IMR-90 (cell line): ENCODE measurements around the gene SERPINE2. TPM values are rescaled to one million over a fixed set of nuclear protein-coding genes. Genes with fewer than 3 reads are reported as not detected.

ENCODE experiments used
- ATAC-seq: fragments of 200-7000 bp; cut with Tn5 transposase; 2 replicates; pipeline ENCODE4 v1.9.1; 2020; ENCODE audit warnings: low read depth, mild to moderate bottlenecking, moderate library complexity
- BruUV-seq: library from RNA; stranded (reverse); fragments of 400-500 nt; replicated peaks from 2 replicates; lab custom pipeline; 2021; lab: Mats Ljungman, UMichigan
- CTCF ChIA-PET: fragments of 300-600 bp; formaldehyde crosslinking; extraction: SDS; loops from one replicate; lab custom pipeline; 2021; ENCODE audit warnings: antibody characterized with exemption; lab: Yijun Ruan, JAX
- POLR2A ChIA-PET: fragments of 300-600 bp; sonication (Branson Sonifier 250); formaldehyde crosslinking; loops from one replicate; lab custom pipeline; 2022; ENCODE audit warnings: antibody characterized with exemption; ENCODE audit not compliant: unreplicated experiment; lab: Charles Lee
- DNase-seq: peaks from one replicate; pipeline ENCODE4 v3.0.0; 2013
- H2AFZ ChIP-seq: replicated peaks from 2 replicates; pipeline ENCODE3; 2013; ENCODE audit warnings: low read length, mild to moderate bottlenecking; ENCODE audit not compliant: poor library complexity
- H2AK5ac ChIP-seq: 2 replicates; pipeline ENCODE4 v1.6.1; 2013; ENCODE audit warnings: low read depth, low read length, inconsistent platforms
- H2AK9ac ChIP-seq: replicated peaks from 2 replicates; pipeline ENCODE3; 2013; ENCODE audit warnings: mild to moderate bottlenecking, low read depth, low read length, moderate library complexity; ENCODE audit not compliant: poor library complexity
- H2BK120ac ChIP-seq: 2 replicates; pipeline ENCODE4 v1.6.1; 2013; ENCODE audit warnings: low read depth, low read length, inconsistent platforms
- H2BK15ac ChIP-seq: 3 replicates; pipeline ENCODE4 v1.6.1; 2013; ENCODE audit warnings: low read depth, low read length, inconsistent platforms
- H2BK20ac ChIP-seq: 2 replicates; pipeline ENCODE4 v1.6.1; 2013; ENCODE audit warnings: low read depth, mild to moderate bottlenecking, inconsistent platforms, low read length, moderate library complexity
- H2BK5ac ChIP-seq: 2 replicates; pipeline ENCODE4 v1.6.1; 2013; ENCODE audit warnings: mild to moderate bottlenecking, low read depth, low read length, inconsistent platforms; ENCODE audit not compliant: poor library complexity, severe bottlenecking
- H3K14ac ChIP-seq: replicated peaks from 2 replicates; pipeline ENCODE4 v1.6.1; 2013; ENCODE audit warnings: low read depth, low read length, inconsistent platforms
- H3K18ac ChIP-seq: 2 replicates; pipeline ENCODE4 v1.6.1; 2013; ENCODE audit warnings: low read depth, low read length, control low read depth
- H3K23ac ChIP-seq: 2 replicates; pipeline ENCODE4 v1.6.1; 2013; ENCODE audit warnings: low read depth, low read length, inconsistent platforms
- H3K27ac ChIP-seq: 2 replicates; pipeline ENCODE4 v1.5.1; 2013; ENCODE audit warnings: mild to moderate bottlenecking, control low read depth, low read length; ENCODE audit not compliant: insufficient read depth
- H3K27me3 ChIP-seq: 2 replicates; pipeline ENCODE4 v1.6.1; 2013; ENCODE audit warnings: low read length; ENCODE audit not compliant: control insufficient read depth, insufficient read depth
- H3K36me3 ChIP-seq: 2 replicates; pipeline ENCODE4 v1.6.1; 2013; ENCODE audit warnings: low read length, mixed read lengths; ENCODE audit not compliant: control insufficient read depth, insufficient read depth
- H3K4ac ChIP-seq: 2 replicates; pipeline ENCODE4 v1.6.1; 2013; ENCODE audit warnings: low read depth, low read length, inconsistent platforms
- H3K4me1 ChIP-seq: 2 replicates; pipeline ENCODE4 v1.6.1; 2013; ENCODE audit warnings: low read length, mixed read lengths; ENCODE audit not compliant: control insufficient read depth, insufficient read depth
- H3K4me2 ChIP-seq: 2 replicates; pipeline ENCODE4 v1.6.1; 2013; ENCODE audit warnings: low read depth, mild to moderate bottlenecking, control low read depth, low read length, moderate library complexity
- H3K4me3 ChIP-seq: 2 replicates; pipeline ENCODE4 v1.5.1; 2013; ENCODE audit warnings: low read depth, mild to moderate bottlenecking, control low read depth, low read length, moderate library complexity; ENCODE audit not compliant: insufficient read depth
- H3K56ac ChIP-seq: 2 replicates; pipeline ENCODE4 v1.6.1; 2013; ENCODE audit warnings: low read length, inconsistent platforms; ENCODE audit not compliant: insufficient read depth; ENCODE audit errors: extremely low read depth
- H3K79me1 ChIP-seq, 2 experiments: 2 replicates each; pipeline ENCODE4 v1.6.1; 2013; ENCODE audit warnings: low read length in 2 of 2, inconsistent platforms in 1 of 2, low read depth in 1 of 2
- H3K9ac ChIP-seq: 2 replicates; pipeline ENCODE4 v1.6.1; 2013; ENCODE audit warnings: low read depth, low read length, control low read depth
- H3K9me1 ChIP-seq: 2 replicates; pipeline ENCODE4 v1.6.1; 2013; ENCODE audit warnings: low read length, inconsistent platforms; ENCODE audit not compliant: insufficient read depth
- H3K9me3 ChIP-seq: 2 replicates; pipeline ENCODE4 v1.6.1; 2013; ENCODE audit warnings: low read length; ENCODE audit not compliant: control insufficient read depth, insufficient read depth
- H4K20me1 ChIP-seq: 2 replicates; pipeline ENCODE4 v1.6.1; 2013; ENCODE audit warnings: low read length, inconsistent platforms; ENCODE audit not compliant: insufficient read depth
- H4K5ac ChIP-seq: 2 replicates; pipeline ENCODE4 v1.6.1; 2013; ENCODE audit warnings: mild to moderate bottlenecking, low read depth, low read length, control low read depth
- H4K8ac ChIP-seq, 2 experiments: 2 replicates each; pipeline ENCODE4 v1.6.1; 2013; ENCODE audit warnings: low read depth in 2 of 2, low read length in 2 of 2, control low read depth in 1 of 2, inconsistent platforms in 1 of 2
- H4K91ac ChIP-seq: 2 replicates; pipeline ENCODE4 v1.6.1; 2013; ENCODE audit warnings: low read depth, low read length, inconsistent platforms; ENCODE audit not compliant: insufficient read depth
- BHLHE40 ChIP-seq: fragments of 150-350 bp; IDR thresholded peaks from 2 replicates; pipeline ENCODE4 v1.6.1; 2016; ENCODE audit warnings: mild to moderate bottlenecking, low read depth, low read length
- CEBPB ChIP-seq: IDR thresholded peaks from 2 replicates; pipeline ENCODE4 v1.6.1; 2012; ENCODE audit warnings: low read depth, low read length, improper control_type of control experiment
- CHD1 ChIP-seq: IDR thresholded peaks from 2 replicates; pipeline ENCODE4 v1.6.1; 2012; ENCODE audit warnings: low read depth, low read length, improper control_type of control experiment
- CTCF ChIP-seq: conservative IDR thresholded peaks from 2 replicates; pipeline ENCODE4 v1.5.1; 2012; ENCODE audit warnings: mild to moderate bottlenecking, low read depth, low read length, improper control_type of control experiment
- ELK1 ChIP-seq: fragments of 150-350 bp; IDR thresholded peaks from 2 replicates; pipeline ENCODE4 v1.6.1; 2016; ENCODE audit warnings: low read depth, mild to moderate bottlenecking, low read length, moderate library complexity, borderline replicate concordance
- MAFK ChIP-seq: IDR thresholded peaks from 2 replicates; pipeline ENCODE4 v1.6.1; 2012; ENCODE audit warnings: low read depth, low read length, improper control_type of control experiment
- MAZ ChIP-seq: IDR thresholded peaks from 2 replicates; pipeline ENCODE4 v1.6.1; 2012; ENCODE audit warnings: low read depth, mild to moderate bottlenecking, low read length, improper control_type of control experiment, moderate library complexity, borderline replicate concordance
- MXI1 ChIP-seq: IDR thresholded peaks from 2 replicates; pipeline ENCODE4 v1.6.1; 2012; ENCODE audit warnings: low read depth, mild to moderate bottlenecking, low read length, moderate library complexity, borderline replicate concordance
- POLR2A ChIP-seq: IDR thresholded peaks from 2 replicates; pipeline ENCODE4 v1.6.1; 2012; ENCODE audit warnings: mild to moderate bottlenecking, low read depth, low read length
- RAD21 ChIP-seq: IDR thresholded peaks from 2 replicates; pipeline ENCODE4 v1.6.1; 2012; ENCODE audit warnings: low read length, improper control_type of control experiment
- RFX5 ChIP-seq: IDR thresholded peaks from 2 replicates; pipeline ENCODE4 v1.8.0; 2012; ENCODE audit warnings: low read depth, mild to moderate bottlenecking, low read length, moderate library complexity
- SMC3 ChIP-seq: fragments of 150-350 bp; IDR thresholded peaks from 2 replicates; pipeline ENCODE4 v1.6.1; 2016; ENCODE audit warnings: low read depth, mild to moderate bottlenecking, antibody characterized with exemption, low read length, moderate library complexity
- USF2 ChIP-seq: fragments of 150-350 bp; IDR thresholded peaks from 2 replicates; pipeline ENCODE4 v1.6.1; 2017; ENCODE audit warnings: mild to moderate bottlenecking, antibody characterized with exemption, low read length, low read depth
- WGBS, 2 experiments: methylation state at CpG; one replicate each; pipeline versions ENCODE4 v1.1.5 to v1.1.7; 2013; ENCODE audit warnings: missing lambda C conversion rate in 2 of 2; ENCODE audit not compliant: insufficient read length in 1 of 2; ENCODE audit errors: extremely low coverage in 2 of 2; 5-methylcytosine and 5-hydroxymethylcytosine counted together
- dilution Hi-C: fragments of 300-500 bp; cut with HindIII; formaldehyde crosslinking; loops from one replicate; pipeline ENCODE4 v1.14.3; 2018; ENCODE audit warnings: low sequenced_read_pairs; ENCODE audit not compliant: unreplicated experiment
- in situ Hi-C: fragments of 300-500 bp; cut with MboI; formaldehyde crosslinking; loops from 3 replicates; pipeline ENCODE4 v1.14.3; 2019; ENCODE audit warnings: low sequenced_read_pairs, inconsistent platforms, mixed read lengths
- intact Hi-C: fragments of 100-400 bp; cut with micrococcal nuclease; formaldehyde crosslinking; loops from 2 replicates; pipeline ENCODE4 v1.10.0; 2022
- polyA plus RNA-seq, 3 experiments: library from polyadenylated mRNA; depleted of rRNA; stranded (reverse); fragments of >200 nt; gene quantifications; 2 replicates each; pipeline ENCODE4 v1.2.3, GENCODE V29; 2012; ENCODE audit warnings: low replicate concordance in 1 of 3
- total RNA-seq: library from RNA; depleted of rRNA; stranded (reverse); fragments of >200 nt; gene quantifications from 2 replicates; pipeline ENCODE4 v1.2.3, GENCODE V29; 2012

SERPINE2 gene
- total and polyA plus RNA-seq, 2 of the 4 experiments (the other 2 are of a cell fraction) = 24.0 to 62.7 TPM

GRCh38 chr2:224027931-224028330 is 11.2 kb downstream of the SERPINE2 start:
- no TSS peak for BruUV-seq
- H3K36me3 ChIP-seq = 0 out of 2 replicates have a peak, but pooled peaks cover 2% of the 10 kb centered on the region

More at GRCh38 chr2:224027931-224028330, 11.2 kb downstream of the SERPINE2 start:
- Histone ChIP-seq H2BK5ac (no peak overlapping the region), H4K8ac (no peak overlapping the region), H3K79me1 (peaks cover 22 to 36% of the 10 kb centered on the region in 2 experiments), H3K9me1 (peaks cover 10% of the 10 kb centered on the region), H2BK20ac (no peak overlapping the region), H2BK15ac (no peak overlapping the region), H4K5ac (no peak overlapping the region), H3K23ac (no peak overlapping the region), H4K91ac (no peak overlapping the region), H4K20me1 (0 out of 2 replicates have a peak, but pooled peaks cover 3% of the 10 kb centered on the region), H3K27ac (no peak overlapping the region), H2BK120ac (no peak overlapping the region), H3K4me1 (0 out of 2 replicates have a peak, but pooled peaks cover 2% of the 10 kb centered on the region), H3K4me3 (no peak overlapping the region), H2AFZ (no peak overlapping the region), H3K4me2 (no peak overlapping the region), H3K27me3 (no peaks in the 10 kb centered on the region), H3K9me3 (no peaks in the 10 kb centered on the region), H3K56ac (no peak overlapping the region), H3K18ac (no peak overlapping the region), H3K14ac (no peak overlapping the region), H2AK5ac (no peak overlapping the region), H3K4ac (no peak overlapping the region), H2AK9ac (no peak overlapping the region), H3K9ac (no peak overlapping the region)
- DNase-seq (no peak), ATAC-seq (no peak)
- intact Hi-C loops (no loop called here), dilution Hi-C loops (no loop called here), in situ Hi-C loops (no loop called here)
- ChIA-PET CTCF (no interaction called here), POLR2A (no interaction called here)
- 100% methylated on average over 3 of the region's 5 CpGs; no CpG with 5 or more reads in 1 of the 2 experiments for WGBS, 2 experiments
- TF ChIP-seq MAFK (no peak), CHD1 (no peak), BHLHE40 (no peak), MXI1 (no peak), MAZ (no peak), POLR2A (no peak), RAD21 (no peak), SMC3 (no peak), USF2 (no peak), CTCF (no peak), RFX5 (no peak), CEBPB (no peak), ELK1 (no peak)
